Astrocyte (in vitro differentiated cells and primary cell): ENCODE results near the gene MSMO1. TPM values are rescaled to one million over a fixed set of nuclear protein-coding genes. Genes with fewer than 3 reads are reported as not detected.

Experiments
- DNase-seq: peaks from one replicate; pipeline ENCODE4 v3.0.0-alpha.2; 2010; ENCODE audit warnings: low read depth
- FAIRE-seq: peaks from 2 replicates; lab custom pipeline; 2011; peaks lifted over from hg19 to GRCh38; lab: Jason Lieb, UNC
- H2AFZ ChIP-seq: 2 replicates; pipeline ENCODE4 v1.6.0; 2012; ENCODE audit warnings: low read depth, low read length, inconsistent platforms
- H3K27ac ChIP-seq: 2 replicates; pipeline ENCODE4 v1.5.1; 2011; ENCODE audit warnings: low read depth, low read length, inconsistent platforms
- H3K27me3 ChIP-seq: 2 replicates; pipeline ENCODE4 v1.6.0; 2011; ENCODE audit warnings: low read length, inconsistent platforms; ENCODE audit not compliant: insufficient read depth
- H3K36me3 ChIP-seq: 2 replicates; pipeline ENCODE4 v1.5.1; 2011; ENCODE audit warnings: low read length, inconsistent platforms; ENCODE audit not compliant: insufficient read depth
- H3K4me1 ChIP-seq: 2 replicates; pipeline ENCODE4 v1.5.1; 2011; ENCODE audit warnings: low read length, inconsistent platforms; ENCODE audit not compliant: insufficient read depth
- H3K4me2 ChIP-seq: 2 replicates; pipeline ENCODE4 v1.6.0; 2012; ENCODE audit warnings: low read length, inconsistent platforms
- H3K4me3 ChIP-seq: 2 replicates; pipeline ENCODE4 v1.5.1; 2011; ENCODE audit warnings: low read depth, mild to moderate bottlenecking, low read length, inconsistent platforms; ENCODE audit not compliant: insufficient read depth
- H3K79me2 ChIP-seq: 2 replicates; pipeline ENCODE4 v1.6.0; 2012; ENCODE audit warnings: mild to moderate bottlenecking, low read length, inconsistent platforms; ENCODE audit not compliant: insufficient read depth
- H3K9ac ChIP-seq: 2 replicates; pipeline ENCODE4 v1.6.0; 2012; ENCODE audit warnings: mild to moderate bottlenecking, low read length, inconsistent platforms
- H3K9me3 ChIP-seq: 2 replicates; pipeline ENCODE4 v1.5.1; 2012; ENCODE audit warnings: low read depth, mild to moderate bottlenecking, low read length, inconsistent platforms; ENCODE audit not compliant: insufficient read depth
- H4K20me1 ChIP-seq: 2 replicates; pipeline ENCODE4 v1.6.0; 2012; ENCODE audit warnings: low read length, inconsistent platforms; ENCODE audit not compliant: insufficient read depth
- H3K27ac Mint-ChIP-seq: one replicate; pipeline ENCODE4 v1.8.0; 2021; ENCODE audit warnings: mild to moderate bottlenecking, mixed read lengths; ENCODE audit not compliant: unreplicated experiment
- H3K27me3 Mint-ChIP-seq: one replicate; pipeline ENCODE4 v1.8.0; 2021; ENCODE audit warnings: low read depth, mixed read lengths; ENCODE audit not compliant: unreplicated experiment
- H3K36me3 Mint-ChIP-seq: one replicate; pipeline ENCODE4 v1.8.0; 2021; ENCODE audit warnings: low read depth, mixed read lengths; ENCODE audit not compliant: unreplicated experiment
- H3K4me1 Mint-ChIP-seq: one replicate; pipeline ENCODE4 v1.8.0; 2021; ENCODE audit warnings: low read depth, mixed read lengths; ENCODE audit not compliant: unreplicated experiment
- H3K4me3 Mint-ChIP-seq: one replicate; pipeline ENCODE4 v1.8.0; 2021; ENCODE audit warnings: mild to moderate bottlenecking, moderate library complexity, mixed read lengths; ENCODE audit not compliant: unreplicated experiment
- H3K9me3 Mint-ChIP-seq: one replicate; pipeline ENCODE4 v1.8.0; 2021; ENCODE audit warnings: mild to moderate bottlenecking, mixed read lengths; ENCODE audit not compliant: unreplicated experiment
- CTCF ChIP-seq: IDR thresholded peaks from 2 replicates; pipeline ENCODE4 v1.5.1; 2011; ENCODE audit warnings: low read depth, mild to moderate bottlenecking, inconsistent platforms, low read length, moderate library complexity; ENCODE audit not compliant: insufficient read depth
- EZH2 ChIP-seq: IDR thresholded peaks from 2 replicates; pipeline ENCODE4 v1.6.1; 2012; ENCODE audit warnings: mild to moderate bottlenecking, low read length, inconsistent platforms; ENCODE audit not compliant: insufficient read depth
- total RNA-seq: library from RNA; stranded (reverse); gene quantifications from 2 replicates; pipeline ENCODE4 v1.2.1, GENCODE V29; 2021

MSMO1 gene
- total RNA-seq, 1 donor from 2014 or later: 179 TPM

- Mint-ChIP-seq H3K9me3 (no peaks in the 10 kb centered on the region), H3K4me1 (peaks cover 33% of the 10 kb centered on the region), H3K4me3 (no peak overlapping the region), H3K27me3 (no peaks in the 10 kb centered on the region), H3K27ac (peak overlapping the region; percentile 88), H3K36me3 (no peaks in the 10 kb centered on the region)
- H3K4me2 ChIP-seq: no peak overlapping the region
- peak; percentile 51 for DNase-seq
- H3K4me3 ChIP-seq: no peak overlapping the region
- H4K20me1 ChIP-seq: no peaks in the 10 kb centered on the region
- no peak overlapping the region for H3K27ac ChIP-seq
- H3K27me3 ChIP-seq: no peaks in the 10 kb centered on the region
- no peaks in the 10 kb centered on the region for H3K36me3 ChIP-seq
- H3K9me3 ChIP-seq: no peaks in the 10 kb centered on the region
- peak; percentile 23 for FAIRE-seq
- TF ChIP-seq CTCF: no peak
- TF ChIP-seq EZH2: no peak
- H3K9ac ChIP-seq: no peak overlapping the region
- H3K4me1 ChIP-seq: no peaks in the 10 kb centered on the region
- H3K79me2 ChIP-seq: peaks cover 4% of the 10 kb centered on the region
- H2AFZ ChIP-seq: no peak overlapping the region
These were observed 56.2 kb downstream of the MSMO1 start for GRCh38 chr4:165383591-165384073.

GRCh38 chr4:165384186-165384585, 56.7 kb downstream of the MSMO1 start:
- Mint-ChIP-seq H3K4me1 (peaks cover 33% of the 10 kb centered on the region), H3K27ac (peak overlapping the region; percentile 88)
- DNase-seq: no peak

More at GRCh38 chr4:165384186-165384585, 56.7 kb downstream of the MSMO1 start:
- no peaks in the 10 kb centered on the region for H3K9me3 Mint-ChIP-seq
- H3K4me3 ChIP-seq: no peak overlapping the region
- no peak for FAIRE-seq
- no peak overlapping the region for H3K4me3 Mint-ChIP-seq
- no peaks in the 10 kb centered on the region for H3K36me3 Mint-ChIP-seq
- no peak overlapping the region for H3K4me2 ChIP-seq
- H3K4me1 ChIP-seq: no peaks in the 10 kb centered on the region
- H4K20me1 ChIP-seq: no peaks in the 10 kb centered on the region
- no peaks in the 10 kb centered on the region for H3K27me3 ChIP-seq
- H3K9me3 ChIP-seq: no peaks in the 10 kb centered on the region
- no peak overlapping the region for H2AFZ ChIP-seq
- no peak overlapping the region for H3K27ac ChIP-seq
- H3K9ac ChIP-seq: no peak overlapping the region
- peaks cover 4% of the 10 kb centered on the region for H3K79me2 ChIP-seq
- no peaks in the 10 kb centered on the region for H3K36me3 ChIP-seq
- H3K27me3 Mint-ChIP-seq: no peaks in the 10 kb centered on the region
- TF ChIP-seq EZH2: no peak
- TF ChIP-seq CTCF: no peak
